GM19239 (cell line): ENCODE results near the gene CNPPD1.

Experiments used
- DNase-seq: peaks from one replicate; pipeline ENCODE4 v3.0.0; 2011; ENCODE audit warnings: low spot score; ENCODE audit not compliant: insufficient read length
- FAIRE-seq: peaks from 2 replicates; lab custom pipeline; 2011; peaks lifted over from hg19 to GRCh38; lab: Jason Lieb, UNC

CNPPD1 gene

DNA sequence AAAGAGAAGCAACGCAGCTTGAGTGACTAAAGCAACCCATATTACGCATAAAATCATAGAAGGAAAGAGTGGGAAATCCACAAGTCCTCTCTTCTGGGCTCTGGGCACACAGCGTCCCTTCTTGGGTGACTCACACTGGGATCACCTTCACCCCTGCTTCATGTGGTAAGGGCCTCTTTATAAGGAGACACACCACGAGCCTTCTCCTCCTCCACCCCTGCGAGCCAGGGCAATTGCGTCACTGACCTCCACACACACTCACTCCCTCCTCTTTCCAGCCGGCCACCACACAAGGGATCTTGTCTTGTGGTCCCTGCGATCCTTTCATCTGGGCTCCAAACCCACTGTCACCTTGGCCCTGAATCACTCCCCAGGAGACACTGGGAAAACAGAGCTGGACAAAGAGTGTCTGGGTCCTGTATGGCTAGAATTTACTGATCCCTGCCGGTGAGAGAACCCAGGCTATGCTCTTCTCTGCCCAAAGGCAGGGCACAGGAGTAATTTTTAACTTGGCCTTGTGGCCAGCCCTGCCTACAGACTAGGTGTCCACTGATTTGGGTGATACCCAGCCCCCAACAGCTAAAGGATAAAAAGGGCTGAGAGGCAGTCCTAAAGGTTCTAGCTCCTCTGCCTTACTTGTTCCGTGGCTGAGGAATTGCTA is 51.4 kb downstream of the CNPPD1 start:
- FAIRE-seq (no peak), DNase-seq (no peak)

DNA sequence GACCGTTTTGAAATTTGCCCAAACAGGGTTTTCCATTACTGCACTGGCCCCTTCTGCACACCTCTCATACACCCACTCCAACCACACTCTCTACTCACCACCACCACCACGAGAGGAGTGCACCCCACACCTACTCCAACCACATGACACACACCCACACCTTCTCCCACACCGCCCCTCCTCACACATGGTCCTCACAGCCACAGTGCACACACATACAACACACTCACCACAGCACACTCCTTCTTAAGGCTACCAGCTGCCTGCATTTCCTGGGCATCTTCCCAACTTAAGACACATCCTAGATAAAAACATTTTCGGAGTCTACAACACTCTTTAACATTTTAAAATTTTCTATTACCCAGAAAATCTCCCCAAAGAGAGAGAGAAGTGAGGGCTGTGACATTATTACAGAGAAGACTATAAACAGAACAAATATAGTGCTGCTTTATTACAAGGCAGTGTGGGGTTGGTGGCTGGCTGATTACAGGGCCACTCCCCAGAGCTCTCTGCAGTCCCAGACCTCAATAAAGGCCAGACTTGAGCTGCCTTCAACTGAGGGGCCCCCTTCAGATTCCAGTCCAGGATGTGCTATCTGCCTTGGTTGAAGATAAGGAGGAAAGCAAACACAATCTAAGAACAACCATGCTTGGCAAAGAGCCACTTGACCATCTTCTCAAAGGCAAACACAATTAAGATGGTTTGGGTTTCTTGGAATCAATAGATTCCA is 52.2 kb downstream of the CNPPD1 start:
- no peak for FAIRE-seq
- no peak for DNase-seq

DNA sequence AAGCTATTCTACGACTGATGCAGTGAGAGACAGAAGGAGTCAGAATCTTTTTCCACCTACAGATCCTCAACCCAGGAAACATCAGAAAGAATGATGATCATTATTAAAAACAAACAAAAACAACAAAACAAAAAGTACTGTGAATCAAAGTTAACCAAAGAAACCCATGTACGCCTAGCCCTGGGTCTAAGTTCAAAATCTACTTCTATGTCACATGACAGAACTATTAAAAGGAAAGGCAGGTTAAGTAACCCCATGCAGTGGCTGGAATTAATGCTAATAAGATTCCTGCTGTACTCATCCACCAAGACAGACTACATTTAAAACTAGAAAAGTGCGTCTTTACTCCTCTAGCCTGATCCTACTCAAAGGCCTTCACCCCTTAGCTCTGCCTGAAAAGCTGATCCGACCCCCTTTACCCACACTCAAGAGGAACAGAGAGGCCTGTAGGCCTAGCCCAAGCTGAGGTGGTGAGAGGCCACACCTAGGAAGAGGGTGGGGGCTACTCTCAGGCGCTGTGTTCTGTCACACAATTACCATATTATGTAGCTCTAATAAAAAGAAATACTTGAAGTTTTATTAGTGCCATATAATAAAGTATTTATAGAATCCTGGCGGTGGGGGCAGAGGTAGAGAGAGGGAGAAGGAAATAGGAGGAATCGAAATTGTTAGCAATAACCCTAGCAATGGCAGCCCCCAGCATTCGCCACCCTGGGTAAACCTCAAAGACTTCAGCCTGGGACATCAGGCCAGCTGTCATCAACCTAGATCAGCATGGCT is 53.2 kb downstream of the CNPPD1 start:
- DNase-seq (no peak), FAIRE-seq (no peak)

DNA sequence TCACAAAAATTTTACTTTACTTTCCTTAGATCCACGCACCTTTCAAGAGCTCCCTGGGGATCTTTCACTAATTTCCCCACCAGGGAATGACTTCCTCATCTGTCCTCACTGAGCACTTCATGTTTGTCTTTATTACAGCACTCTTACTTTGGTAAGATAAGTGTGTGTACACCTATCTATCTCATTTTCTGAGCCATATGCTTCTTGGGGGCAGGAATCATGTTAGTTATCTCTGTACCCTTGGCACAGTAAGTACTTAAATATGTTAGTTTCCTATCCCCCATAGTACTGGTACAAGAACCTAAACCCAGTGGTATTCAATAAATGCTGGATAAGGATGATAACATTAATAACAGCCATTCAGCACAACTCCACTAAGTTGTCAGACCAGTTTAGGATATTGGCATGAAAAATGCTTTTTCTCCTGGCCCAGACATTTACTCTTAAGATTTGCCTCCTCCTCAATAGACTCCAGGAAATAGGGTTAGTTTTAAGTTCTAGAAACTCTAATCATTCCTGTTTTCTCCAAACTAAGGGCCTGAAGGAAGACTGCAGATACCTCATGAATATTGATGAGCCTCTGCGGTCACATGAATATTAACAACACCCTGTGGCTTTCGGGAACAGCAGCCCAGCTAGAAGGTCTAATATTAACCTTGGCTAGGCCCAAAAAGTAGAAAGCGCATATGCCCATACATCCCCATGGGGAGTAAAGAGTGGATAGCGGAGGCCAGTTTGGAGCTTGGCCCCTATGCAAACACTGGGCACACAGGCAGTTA is 54.3 kb downstream of the CNPPD1 start:
- DNase-seq (no peak), FAIRE-seq (no peak)
